Keratinocyte (primary cell): Measurements from ENCODE around the gene B3GALT2. TPM values are rescaled to one million over a fixed set of nuclear protein-coding genes. Genes with fewer than 3 reads are reported as not detected.

Source experiments
- DNase-seq: peaks from one replicate; pipeline ENCODE4 v3.0.0-alpha.2; 2011; ENCODE audit warnings: low read depth, missing footprints, low spot score
- FAIRE-seq: peaks from 2 replicates; lab custom pipeline; 2011; peaks lifted over from hg19 to GRCh38; lab: Jason Lieb, UNC
- H2AFZ ChIP-seq: 2 replicates; pipeline ENCODE4 v1.6.0; 2012; ENCODE audit warnings: low read length, control low read depth, inconsistent platforms; ENCODE audit not compliant: control insufficient read depth
- H3K27ac ChIP-seq: 2 replicates; pipeline ENCODE4 v1.5.1; 2011; ENCODE audit warnings: low read length; ENCODE audit not compliant: control insufficient read depth, insufficient read depth
- H3K27me3 ChIP-seq: 3 replicates; pipeline ENCODE4 v1.6.0; 2011; ENCODE audit warnings: low read length; ENCODE audit not compliant: control insufficient read depth, insufficient read depth; ENCODE audit errors: extremely low read depth
- H3K36me3 ChIP-seq, 2 experiments: 2 replicates in 1 of 2; 3 replicates in 1 of 2; pipeline ENCODE4 v1.5.1; 2011; ENCODE audit warnings: low read length in 2 of 2, mild to moderate bottlenecking in 1 of 2; ENCODE audit not compliant: control insufficient read depth in 2 of 2, insufficient read depth in 2 of 2; ENCODE audit errors: extremely low read depth in 1 of 2
- H3K4me1 ChIP-seq: 3 replicates; pipeline ENCODE4 v1.5.1; 2011; ENCODE audit warnings: low read length; ENCODE audit not compliant: control insufficient read depth, insufficient read depth; ENCODE audit errors: extremely low read depth
- H3K4me2 ChIP-seq: 3 replicates; pipeline ENCODE4 v1.6.0; 2011; ENCODE audit warnings: low read depth, low read length; ENCODE audit not compliant: control insufficient read depth, insufficient read depth; ENCODE audit errors: extremely low read depth
- H3K4me3 ChIP-seq, 3 experiments: fragments of 200-600 bp in 1 of 3; sonication (generic) in 1 of 3; 2 replicates in 2 of 3; 3 replicates in 1 of 3; pipeline ENCODE4 v1.5.1; 2011 to 2016; ENCODE audit warnings: low read length in 3 of 3, mild to moderate bottlenecking in 3 of 3, control low read depth in 2 of 3, inconsistent platforms in 1 of 3, low read depth in 1 of 3, mixed read lengths in 1 of 3, mixed run types in 1 of 3, moderate library complexity in 1 of 3; ENCODE audit not compliant: control insufficient read depth in 2 of 3, insufficient read depth in 2 of 3; ENCODE audit errors: extremely low read depth in 1 of 3
- H3K79me2 ChIP-seq: 2 replicates; pipeline ENCODE4 v1.6.0; 2012; ENCODE audit warnings: low read length; ENCODE audit not compliant: control insufficient read depth, insufficient read depth
- H3K9ac ChIP-seq: 3 replicates; pipeline ENCODE4 v1.6.0; 2011; ENCODE audit warnings: low read length; ENCODE audit not compliant: control insufficient read depth, insufficient read depth; ENCODE audit errors: extremely low read depth
- H3K9me1 ChIP-seq: 3 replicates; pipeline ENCODE4 v1.6.0; 2011; ENCODE audit warnings: low read length; ENCODE audit not compliant: control insufficient read depth, insufficient read depth; ENCODE audit errors: extremely low read depth
- H3K9me3 ChIP-seq: 2 replicates; pipeline ENCODE4 v1.5.1; 2012; ENCODE audit warnings: low read depth, low read length; ENCODE audit not compliant: control insufficient read depth
- H4K20me1 ChIP-seq: 3 replicates; pipeline ENCODE4 v1.6.0; 2011; ENCODE audit warnings: low read length; ENCODE audit not compliant: control insufficient read depth, insufficient read depth; ENCODE audit errors: extremely low read depth
- EZH2 ChIP-seq: IDR thresholded peaks from one replicate; pipeline ENCODE4 v1.6.1; 2012; ENCODE audit warnings: inconsistent platforms, mild to moderate bottlenecking, low read length, moderate library complexity
- dilution Hi-C: fragments of 300-500 bp; cut with MboI; formaldehyde crosslinking; loops from one replicate; pipeline ENCODE4 v1.7.0; 2020; ENCODE audit warnings: low sequenced_read_pairs; ENCODE audit not compliant: extremely low pct_ligation_motif_present
- polyA plus RNA-seq, 5 experiments: library from polyadenylated mRNA; depleted of rRNA in 3 of 5; stranded (reverse) in 3 of 5; stranded (forward) in 1 of 5; unstranded in 1 of 5; fragments of >200 nt; gene quantifications; 1 replicate in 1 of 5; 2 replicates in 3 of 5; 3 replicates in 1 of 5; pipeline versions ENCODE4 v1.2.1 to v1.2.3, GENCODE V29; 2011 to 2012; ENCODE audit warnings: missing spikeins in 2 of 5, low read depth in 1 of 5, low replicate concordance in 1 of 5
- TF ChIP-seq, protein P1 (sequence below), 3 experiments: IDR thresholded peaks in 1 of 3; conservative IDR thresholded peaks in 1 of 3; optimal IDR thresholded peaks in 1 of 3; 2 replicates in 2 of 3; 3 replicates in 1 of 3; pipeline versions ENCODE3 to v1.5.1; 2011; ENCODE audit warnings: low read length in 3 of 3, mild to moderate bottlenecking in 3 of 3, moderate library complexity in 2 of 3, control low read depth in 1 of 3, inconsistent platforms in 1 of 3; ENCODE audit not compliant: insufficient read depth in 2 of 3; ENCODE audit errors: extremely low read depth in 1 of 3

B3GALT2 gene
- polyA plus RNA-seq, 1 donor (not counting 4 experiments of a cell fraction or from before 2014, with no cell fraction given): not detected

DNA sequence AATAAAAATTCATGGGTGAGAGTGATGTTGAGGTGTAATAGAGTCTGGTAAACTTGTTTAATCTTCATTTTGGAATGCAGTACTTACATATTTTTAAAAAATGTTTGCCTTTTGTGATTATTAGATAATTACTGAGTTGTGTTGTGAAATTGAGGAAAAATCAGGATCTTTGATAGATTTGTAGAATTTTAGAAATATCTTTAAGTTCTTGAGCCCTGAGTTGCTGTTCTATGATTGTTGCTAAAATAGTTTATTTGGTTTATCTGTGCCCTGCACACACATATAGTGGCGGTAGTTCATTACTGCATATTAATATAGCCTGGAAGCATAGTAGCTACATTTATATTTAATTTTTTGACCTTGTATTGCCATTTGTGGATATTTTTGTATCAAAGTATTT, 1.6 kb downstream of the B3GALT2 start:
- no peak overlapping the region for H3K27ac ChIP-seq
- no peaks in the 10 kb centered on the region for H3K36me3 ChIP-seq
- no peak for TF ChIP-seq EZH2
- TF ChIP-seq, protein P1, sequence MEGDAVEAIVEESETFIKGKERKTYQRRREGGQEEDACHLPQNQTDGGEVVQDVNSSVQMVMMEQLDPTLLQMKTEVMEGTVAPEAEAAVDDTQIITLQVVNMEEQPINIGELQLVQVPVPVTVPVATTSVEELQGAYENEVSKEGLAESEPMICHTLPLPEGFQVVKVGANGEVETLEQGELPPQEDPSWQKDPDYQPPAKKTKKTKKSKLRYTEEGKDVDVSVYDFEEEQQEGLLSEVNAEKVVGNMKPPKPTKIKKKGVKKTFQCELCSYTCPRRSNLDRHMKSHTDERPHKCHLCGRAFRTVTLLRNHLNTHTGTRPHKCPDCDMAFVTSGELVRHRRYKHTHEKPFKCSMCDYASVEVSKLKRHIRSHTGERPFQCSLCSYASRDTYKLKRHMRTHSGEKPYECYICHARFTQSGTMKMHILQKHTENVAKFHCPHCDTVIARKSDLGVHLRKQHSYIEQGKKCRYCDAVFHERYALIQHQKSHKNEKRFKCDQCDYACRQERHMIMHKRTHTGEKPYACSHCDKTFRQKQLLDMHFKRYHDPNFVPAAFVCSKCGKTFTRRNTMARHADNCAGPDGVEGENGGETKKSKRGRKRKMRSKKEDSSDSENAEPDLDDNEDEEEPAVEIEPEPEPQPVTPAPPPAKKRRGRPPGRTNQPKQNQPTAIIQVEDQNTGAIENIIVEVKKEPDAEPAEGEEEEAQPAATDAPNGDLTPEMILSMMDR (optimal IDR thresholded peaks at IDR 0.05 in 1 of 3, IDR thresholded peaks at IDR 0.05 in 1 of 3, conservative IDR thresholded peaks at IDR 0.05 in 1 of 3; ENCODE audit: extremely low read depth in 1 of 3, insufficient read depth in 2 of 3, low read length in 3 of 3): no peak
- no peaks in the 10 kb centered on the region for H3K9me1 ChIP-seq
- H3K9ac ChIP-seq: no peak overlapping the region
- H3K79me2 ChIP-seq: peaks cover 60% of the 10 kb centered on the region
- H4K20me1 ChIP-seq: peaks cover 4% of the 10 kb centered on the region
- no peak overlapping the region for H3K4me3 ChIP-seq
- no peak for DNase-seq
- no peaks in the 10 kb centered on the region for H3K27me3 ChIP-seq
- dilution Hi-C loops: no loop called here
- FAIRE-seq: no peak
- H3K4me2 ChIP-seq: no peak overlapping the region
- no peaks in the 10 kb centered on the region for H3K9me3 ChIP-seq
- no peak overlapping the region for H2AFZ ChIP-seq
- H3K4me1 ChIP-seq: peaks cover 15% of the 10 kb centered on the region

- no peak for DNase-seq
- Histone ChIP-seq H3K27me3 (no peaks in the 10 kb centered on the region), H3K36me3 (no peaks in the 10 kb centered on the region), H3K27ac (no peak overlapping the region), H3K4me1 (peaks cover 15% of the 10 kb centered on the region), H3K79me2 (peaks cover 47% of the 10 kb centered on the region), H3K9ac (no peak overlapping the region), H3K9me1 (no peaks in the 10 kb centered on the region), H4K20me1 (peaks cover 4% of the 10 kb centered on the region), H3K4me3 (no peak overlapping the region), H2AFZ (no peak overlapping the region), H3K9me3 (no peaks in the 10 kb centered on the region), H3K4me2 (no peak overlapping the region)
- dilution Hi-C loops: no loop called here
- FAIRE-seq: no peak
- TF ChIP-seq, protein P1 (optimal IDR thresholded peaks at IDR 0.05 in 1 of 3, IDR thresholded peaks at IDR 0.05 in 1 of 3, conservative IDR thresholded peaks at IDR 0.05 in 1 of 3; ENCODE audit: extremely low read depth in 1 of 3, insufficient read depth in 2 of 3, low read length in 3 of 3): peak in 2 of 3 experiments; percentile 54 to 62
- no peak for TF ChIP-seq EZH2
Observed at GRCh38 chr1:193183019-193183627, 3.3 kb downstream of the B3GALT2 start.
